Spleen (tissue), 11 donors: ENCODE measurements around the gene SPEN. TPM values are rescaled to one million over a fixed set of nuclear protein-coding genes. Genes with fewer than 3 reads are reported as not detected.

Experiments
- DNase-seq: peaks from one replicate; pipeline ENCODE4 v3.0.0-alpha.2; 2020
- H3K27ac ChIP-seq, 8 donors: fragments of 200-600 bp; sonication (generic) in 7 of 8; 1 replicate in 4 of 8; 2 replicates in 4 of 8; pipeline versions ENCODE4 v1.5.0 to v1.8.0; 2016 to 2021; ENCODE audit warnings: inconsistent platforms in 4 of 8, mild to moderate bottlenecking in 4 of 8, moderate library complexity in 1 of 8
- H3K27me3 ChIP-seq, 7 donors: fragments of 200-600 bp; sonication (generic) in 6 of 7; replicated peaks in 1 of 7; 1 replicate in 4 of 7; 2 replicates in 3 of 7; pipeline versions ENCODE4 v1.5.0 to v1.8.0; 2016 to 2021; ENCODE audit warnings: inconsistent platforms in 3 of 7, mild to moderate bottlenecking in 1 of 7
- H3K36me3 ChIP-seq, 6 donors: fragments of 200-600 bp; sonication (generic) in 5 of 6; 1 replicate in 4 of 6; 2 replicates in 2 of 6; pipeline versions ENCODE4 v1.5.0 to v1.8.0; 2016 to 2021; ENCODE audit warnings: inconsistent platforms in 2 of 6
- H3K4me1 ChIP-seq, 6 donors: fragments of 200-600 bp; sonication (generic) in 5 of 6; 1 replicate in 3 of 6; 2 replicates in 3 of 6; pipeline versions ENCODE4 v1.5.0 to v1.8.0; 2016 to 2021; ENCODE audit warnings: inconsistent platforms in 3 of 6
- H3K4me3 ChIP-seq, 8 donors: fragments of 200-600 bp; sonication (generic) in 7 of 8; 1 replicate in 4 of 8; 2 replicates in 4 of 8; pipeline versions ENCODE4 v1.5.0 to v1.8.0; 2016 to 2021; ENCODE audit warnings: inconsistent platforms in 4 of 8, mild to moderate bottlenecking in 4 of 8, moderate library complexity in 2 of 8
- H3K9me3 ChIP-seq, 8 donors: fragments of 200-600 bp; sonication (generic) in 7 of 8; 1 replicate in 4 of 8; 2 replicates in 4 of 8; pipeline versions ENCODE4 v1.5.0 to v1.8.0; 2016 to 2021; ENCODE audit warnings: inconsistent platforms in 4 of 8
- CTCF ChIP-seq, 11 experiments: fragments of 200-600 bp in 7 of 11; fragments of 450-650 bp in 4 of 11; sonication (generic) in 4 of 11; IDR thresholded peaks in 8 of 11; conservative IDR thresholded peaks in 3 of 11; 1 replicate in 7 of 11; 2 replicates in 4 of 11; pipeline versions ENCODE4 v1.4.0 to v1.8.0; 2016 to 2021; ENCODE audit warnings: antibody characterized with exemption in 11 of 11, inconsistent platforms in 4 of 11, mild to moderate bottlenecking in 1 of 11
- POLR2A ChIP-seq, 3 donors: fragments of 450-650 bp; IDR thresholded peaks; one replicate each; pipeline ENCODE4 v1.5.1; 2017; ENCODE audit warnings: antibody characterized with exemption in 3 of 3, mild to moderate bottlenecking in 1 of 3
- POLR2AphosphoS5 ChIP-seq, 3 donors: sonication (generic); formaldehyde crosslinking; IDR thresholded peaks; one replicate each; pipeline ENCODE4 v1.5.1; 2017; ENCODE audit warnings: antibody characterized with exemption in 3 of 3
- WGBS, 5 donors: extraction: QIAGEN DNeasy Blood & Tissue Kit in 3 of 5; methylation state at CpG; one replicate each; pipeline versions ENCODE4 v1.1.5 to v1.1.7; 2013 to 2018; 5-methylcytosine and 5-hydroxymethylcytosine counted together
- intact Hi-C: fragments of 100-400 bp; cut with DNase I; formaldehyde crosslinking; loops from one replicate; pipeline ENCODE4 v1.15.0; 2023; ENCODE audit warnings: low total_unique reads
- polyA plus RNA-seq, 3 donors: library from polyadenylated mRNA; stranded (reverse); fragments of 200-250 nt; gene quantifications; one replicate each; pipeline ENCODE4 v1.2.1, GENCODE V29; 2013
- total RNA-seq, 7 donors: library from RNA; depleted of rRNA in 3 of 7; stranded (reverse); fragments of >200 nt in 3 of 7; fragmentation: NEBNext Ultra II Directional in 4 of 7; extraction: Animal tissue kit (Norgen Biotek cat#: 25700) in 4 of 7; gene quantifications; one replicate each; pipeline versions ENCODE4 v1.1.0 to v1.2.1, GENCODE V29; 2016 to 2021
- donor health status: healthy with polysubstance abuse.
- donor health status: DM: no; HTN: no; CAD: no; lungs with moderate emphysema.
- donor health status: DM: no; HTN: no; CAD: no.
- donor health status: Bipolar disorder and iron deficiency.
- donor health status: healthy.
- donor health status: DM: no; HTN: no; CAD: no.
- donor health status: DM: yes; HTN: yes; CAD: no.

SPEN gene
- total and polyA plus RNA-seq, 10 donors, result 8.0 to 75.9 (median 58.4) TPM

- Histone ChIP-seq H3K36me3 (peaks cover 0 to 55% (median 28%) of the 10 kb centered on the region in 6 donors), H3K27me3 (no peaks in the 10 kb centered on the region), H3K27ac (no peak overlapping the region), H3K9me3 (no peaks in the 10 kb centered on the region), H3K4me1 (peaks cover 18 to 61% (median 49%) of the 10 kb centered on the region in 6 donors), H3K4me3 (no peak overlapping the region)
- TF ChIP-seq POLR2A (IDR thresholded peaks at IDR 0.05) (no peak), CTCF (IDR thresholded peaks at IDR 0.05 in 8 of 11, conservative IDR thresholded peaks at IDR 0.05 in 3 of 11) (no peak), POLR2AphosphoS5 (IDR thresholded peaks at IDR 0.05) (no peak)
- DNase-seq, result no peak
- intact Hi-C loops, result no loop called here
- WGBS, 5 donors, result 90 to 100% (median 96%) methylated on average over 1 of the region's 1 CpG
These were observed 124.9 kb downstream of the SPEN start for GRCh38 chr1:15972409-15972808.

- WGBS, 5 donors, result 92 to 98% (median 94%) methylated on average over 4 of the region's 4 CpGs
- intact Hi-C loops, result no loop called here
- no peak for TF ChIP-seq CTCF (IDR thresholded peaks at IDR 0.05 in 8 of 11, conservative IDR thresholded peaks at IDR 0.05 in 3 of 11)
- TF ChIP-seq POLR2A (IDR thresholded peaks at IDR 0.05), result no peak
- no peak for TF ChIP-seq POLR2AphosphoS5 (IDR thresholded peaks at IDR 0.05)
- H3K4me1 ChIP-seq, result peaks cover 14 to 47% (median 38%) of the 10 kb centered on the region in 6 donors
- no peaks in the 10 kb centered on the region for H3K27me3 ChIP-seq
- H3K4me3 ChIP-seq, result no peak overlapping the region
- DNase-seq, result no peak
- H3K9me3 ChIP-seq, result no peaks in the 10 kb centered on the region
- peaks cover 0 to 43% (median 24%) of the 10 kb centered on the region in 6 donors for H3K36me3 ChIP-seq
- peak overlapping the region in 2 of 8 donors; percentile 1 to 90 for H3K27ac ChIP-seq
These were observed 126.3 kb downstream of the SPEN start for GRCh38 chr1:15973772-15974171.

GRCh38 chr1:15974855-15975254, 127.3 kb downstream of the SPEN start:
- Histone ChIP-seq H3K4me3 (peak overlapping the region; percentile 80 to 98 (median 94)), H3K27ac (peak overlapping the region; percentile 70 to 93 (median 87)), H3K36me3 (peaks cover 0 to 33% (median 17%) of the 10 kb centered on the region in 6 donors), H3K27me3 (no peaks in the 10 kb centered on the region), H3K9me3 (no peaks in the 10 kb centered on the region), H3K4me1 (peaks cover 14 to 45% (median 38%) of the 10 kb centered on the region in 6 donors)
- TF ChIP-seq POLR2AphosphoS5 (IDR thresholded peaks at IDR 0.05), result no peak
- no peak for TF ChIP-seq POLR2A (IDR thresholded peaks at IDR 0.05)
- WGBS, 5 donors, result 41 to 65% (median 56%) methylated on average over 9 of the region's 9 CpGs
- intact Hi-C loops, result no loop called here
- DNase-seq, result no peak

GRCh38 chr1:15975358-15975804, 127.9 kb downstream of the SPEN start:
- H3K4me1 ChIP-seq, result peaks cover 14 to 45% (median 38%) of the 10 kb centered on the region in 6 donors
- 1 to 4% (median 1%) methylated on average over 10 to 47 of the region's 47 CpGs for WGBS, 5 donors
- no peaks in the 10 kb centered on the region for H3K9me3 ChIP-seq
- peaks cover 0 to 27% (median 14%) of the 10 kb centered on the region in 6 donors for H3K36me3 ChIP-seq
- TF ChIP-seq POLR2A (IDR thresholded peaks at IDR 0.05) (no peak), CTCF (IDR thresholded peaks at IDR 0.05 in 8 of 11, conservative IDR thresholded peaks at IDR 0.05 in 3 of 11) (peak in 3 of 11 experiments; percentile 12 to 32 (median 24))
- H3K27ac ChIP-seq, result peak overlapping the region; percentile 70 to 93 (median 87)
- intact Hi-C loops, result no loop called here
- DNase-seq, result peak; percentile 92
- H3K27me3 ChIP-seq, result no peaks in the 10 kb centered on the region
- H3K4me3 ChIP-seq, result peak overlapping the region; percentile 80 to 98 (median 94)
